Muscle layer of duodenum (tissue), 2 donors: ENCODE results near the gene ATXN1L.
"Not testable (repeated sequence)": the region's sequence is repeated elsewhere in the genome, so short reads cannot be mapped to it uniquely, and the experiment has no call there.

Experiments used
- H3K27ac ChIP-seq: one replicate; pipeline ENCODE4 v1.7.0; 2013; ENCODE audit warnings: mild to moderate bottlenecking, low read length
- H3K27me3 ChIP-seq: one replicate; pipeline ENCODE4 v1.7.0; 2013; ENCODE audit warnings: low read depth, mild to moderate bottlenecking, control low read depth, low read length
- H3K36me3 ChIP-seq, 2 donors: one replicate each; pipeline ENCODE4 v1.7.0; 2013; ENCODE audit warnings: low read length in 2 of 2, control low read depth in 1 of 2, mild to moderate bottlenecking in 1 of 2; ENCODE audit not compliant: insufficient read depth in 2 of 2, control insufficient read depth in 1 of 2
- H3K4me1 ChIP-seq, 2 donors: one replicate each; pipeline ENCODE4 v1.7.0; 2013; ENCODE audit warnings: low read length in 2 of 2, mild to moderate bottlenecking in 2 of 2, control low read depth in 1 of 2, moderate library complexity in 1 of 2; ENCODE audit not compliant: insufficient read depth in 2 of 2, control insufficient read depth in 1 of 2
- H3K4me3 ChIP-seq, 2 donors: one replicate each; pipeline ENCODE4 v1.7.0; 2013; ENCODE audit warnings: low read length in 2 of 2, low read depth in 1 of 2, mild to moderate bottlenecking in 1 of 2
- H3K9me3 ChIP-seq, 2 donors: one replicate each; pipeline ENCODE4 v1.7.0; 2013; ENCODE audit warnings: low read length in 2 of 2, control low read depth in 1 of 2, mild to moderate bottlenecking in 1 of 2; ENCODE audit not compliant: control insufficient read depth in 1 of 2
- donor health status: healthy.

The ATXN1L gene

GRCh38 chr16:71852561-71852960, 6.8 kb downstream of the ATXN1L start:
- Histone ChIP-seq H3K4me1 (peaks cover 0 to 3% of the 10 kb centered on the region in 2 donors), H3K9me3 (no peaks in the 10 kb centered on the region), H3K27me3 (no peaks in the 10 kb centered on the region), H3K27ac (no peak overlapping the region), H3K4me3 (no peak overlapping the region), H3K36me3 (peaks cover 42 to 51% of the 10 kb centered on the region in 2 donors)

GRCh38 chr16:71853413-71853812, 7.6 kb downstream of the ATXN1L start:
- H3K36me3 ChIP-seq = peaks cover 37 to 49% of the 10 kb centered on the region in 2 donors
- H3K4me1 ChIP-seq = no peaks in the 10 kb centered on the region
- H3K9me3 ChIP-seq = no peaks in the 10 kb centered on the region
- H3K27ac ChIP-seq = no peak overlapping the region
- H3K27me3 ChIP-seq = no peaks in the 10 kb centered on the region
- no peak overlapping the region for H3K4me3 ChIP-seq

DNA sequence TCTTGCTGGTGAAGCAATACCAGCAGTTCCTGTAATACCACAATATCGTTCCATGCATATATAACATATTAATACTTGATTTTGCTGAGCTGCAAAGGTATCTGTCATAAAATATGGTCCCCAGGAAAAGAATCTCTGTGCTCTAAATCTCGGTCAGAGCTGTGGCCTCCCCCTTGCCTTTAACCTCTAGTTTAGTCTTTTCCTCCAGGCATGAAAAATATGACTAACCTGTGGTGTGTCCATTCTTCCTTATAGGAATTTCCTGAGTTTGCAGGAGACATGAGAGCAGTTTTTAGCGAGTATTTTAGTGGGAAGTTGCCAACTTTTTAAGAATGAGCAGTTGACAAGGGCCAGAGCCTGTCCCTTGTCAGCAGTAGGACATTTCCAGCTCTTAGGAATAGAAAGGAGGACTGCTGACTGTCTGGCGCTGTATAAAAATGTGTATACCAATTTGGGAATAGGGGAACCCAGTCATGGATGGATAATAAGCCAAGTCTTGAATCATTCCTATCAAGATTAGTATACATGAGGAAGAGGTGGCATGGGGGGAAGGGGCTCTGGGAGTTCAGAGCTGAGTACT, 8.7 kb downstream of the ATXN1L start:
- Histone ChIP-seq H3K36me3 (peaks cover 35 to 39% of the 10 kb centered on the region in 2 donors), H3K4me3 (no peak overlapping the region), H3K27me3 (no peaks in the 10 kb centered on the region), H3K4me1 (peaks cover 0 to 5% of the 10 kb centered on the region in 2 donors), H3K27ac (no peak overlapping the region), H3K9me3 (no peaks in the 10 kb centered on the region)

GRCh38 chr16:71855937-71856662, 10.3 kb downstream of the ATXN1L start:
- Histone ChIP-seq H3K27me3 (no peaks in the 10 kb centered on the region), H3K4me1 (peaks cover 0 to 5% of the 10 kb centered on the region in 2 donors), H3K4me3 (no peak overlapping the region), H3K9me3 (no peaks in the 10 kb centered on the region), H3K27ac (no peak overlapping the region), H3K36me3 (peaks cover 23 to 32% of the 10 kb centered on the region in 2 donors)

- Histone ChIP-seq H3K36me3 (peaks cover 17 to 41% of the 10 kb centered on the region in 2 donors), H3K27me3 (no peaks in the 10 kb centered on the region), H3K27ac (no peak overlapping the region), H3K9me3 (no peaks in the 10 kb centered on the region), H3K4me3 (no peak overlapping the region), H3K4me1 (peaks cover 0 to 5% of the 10 kb centered on the region in 2 donors)
Measured at GRCh38 chr16:71859762-71860521, 14.2 kb downstream of the ATXN1L start.

DNA sequence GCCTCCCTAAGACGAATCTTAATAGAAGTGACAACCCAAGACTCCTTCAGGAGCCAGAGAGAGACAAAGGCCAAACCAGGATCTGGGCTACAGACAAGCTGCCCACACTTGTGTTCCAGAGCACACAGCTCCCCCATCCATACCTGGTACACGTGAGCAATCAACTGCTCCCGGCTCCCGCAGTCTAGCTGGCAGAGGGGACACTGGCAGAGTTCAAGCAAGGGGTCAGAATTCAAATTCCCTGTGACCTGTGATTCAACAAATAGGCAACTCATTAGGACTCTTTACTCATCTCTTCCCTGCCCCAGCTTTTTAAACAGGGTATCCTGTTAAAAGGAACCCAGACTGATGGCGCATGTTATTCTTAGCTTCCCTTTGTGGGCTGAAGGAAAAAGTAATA, 18.2 kb downstream of the ATXN1L start:
- Histone ChIP-seq H3K27me3 (no peaks in the 10 kb centered on the region), H3K36me3 (peaks cover 26 to 47% of the 10 kb centered on the region in 2 donors), H3K4me3 (no peak overlapping the region), H3K4me1 (peaks cover 0 to 2% of the 10 kb centered on the region in 2 donors), H3K27ac (no peak overlapping the region), H3K9me3 (no peaks in the 10 kb centered on the region)

- no peak overlapping the region for H3K27ac ChIP-seq
- H3K36me3 ChIP-seq = peaks cover 23 to 42% of the 10 kb centered on the region in 2 donors
- no peak overlapping the region for H3K4me3 ChIP-seq
- H3K27me3 ChIP-seq = no peaks in the 10 kb centered on the region
- no peaks in the 10 kb centered on the region for H3K9me3 ChIP-seq
- H3K4me1 ChIP-seq = no peaks in the 10 kb centered on the region
Measured at GRCh38 chr16:71865173-71865863, 19.5 kb downstream of the ATXN1L start.

- not testable (repeated sequence) for H3K27me3 ChIP-seq, H3K27ac ChIP-seq, H3K9me3 ChIP-seq, H3K4me3 ChIP-seq, H3K4me1 ChIP-seq
- H3K36me3 ChIP-seq = peaks cover 23 to 27% of the 10 kb centered on the region in 2 donors
Measured at GRCh38 chr16:71867175-71867574, 21.4 kb downstream of the ATXN1L start.

- Histone ChIP-seq H3K27ac (no peak overlapping the region), H3K27me3 (no peaks in the 10 kb centered on the region), H3K4me3 (no peak overlapping the region), H3K4me1 (no peaks in the 10 kb centered on the region), H3K36me3 (peaks cover 23 to 28% of the 10 kb centered on the region in 2 donors), H3K9me3 (no peaks in the 10 kb centered on the region)
Measured at GRCh38 chr16:71867939-71868338, 22.2 kb downstream of the ATXN1L start.

- Histone ChIP-seq H3K4me3 (no peak overlapping the region), H3K27me3 (no peaks in the 10 kb centered on the region), H3K9me3 (no peaks in the 10 kb centered on the region), H3K27ac (no peak overlapping the region), H3K4me1 (no peaks in the 10 kb centered on the region), H3K36me3 (peaks cover 19 to 20% of the 10 kb centered on the region in 2 donors)
Measured at GRCh38 chr16:71869089-71869488, 23.3 kb downstream of the ATXN1L start.

DNA sequence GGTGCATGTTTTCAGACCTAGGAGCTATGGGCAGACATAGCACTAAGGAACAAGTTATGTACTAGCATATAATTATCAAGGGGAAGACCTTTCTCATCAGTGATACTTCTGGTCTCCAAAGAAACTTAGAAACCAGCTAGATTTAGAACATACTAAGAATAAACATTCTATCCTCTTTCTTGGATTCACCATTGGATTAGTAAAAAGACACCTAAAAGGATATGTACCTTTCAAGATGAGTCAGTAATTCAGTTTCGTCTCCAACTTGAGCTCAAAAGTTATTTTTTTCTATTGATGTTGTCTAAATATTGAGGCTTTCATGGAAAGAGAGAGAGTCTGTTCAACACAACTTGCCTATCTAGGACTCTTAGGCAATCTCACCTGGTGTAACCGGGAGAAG, 25.0 kb downstream of the ATXN1L start:
- peaks cover 11 to 20% of the 10 kb centered on the region in 2 donors for H3K36me3 ChIP-seq
- no peak overlapping the region for H3K4me3 ChIP-seq

More for the DNA sequence above, 25.0 kb downstream of the ATXN1L start:
- Histone ChIP-seq H3K27ac (no peak overlapping the region), H3K4me1 (no peaks in the 10 kb centered on the region), H3K9me3 (no peaks in the 10 kb centered on the region), H3K27me3 (no peaks in the 10 kb centered on the region)
